Panc1 (cell line): ENCODE results near the gene AHI1.
A peak's percentile ranks its signal among the peaks of the same experiment; 100 is the strongest.

ENCODE experiments used
- CTCF ChIP-seq: fragments of 450-650 bp; IDR thresholded peaks from 2 replicates; pipeline ENCODE4 v1.5.1; 2017; ENCODE audit warnings: mild to moderate bottlenecking
- REST ChIP-seq, 2 experiments: IDR thresholded peaks; 2 replicates each; pipeline ENCODE4 v1.6.1; 2011 to 2012; ENCODE audit warnings: low read depth in 2 of 2, control low read depth in 1 of 2, low read length in 1 of 2, mild to moderate bottlenecking in 1 of 2, moderate library complexity in 1 of 2; ENCODE audit not compliant: insufficient read depth in 1 of 2

- peak; percentile 67; the same call in 1 of the 2 replicates for TF ChIP-seq CTCF
- no peak for TF ChIP-seq REST (IDR thresholded peaks at IDR 0.05; ENCODE audit: insufficient read depth in 1 of 2, low read depth in 2 of 2, low read length in 1 of 2)
These were observed 8.9 kb upstream of the AHI1 start for GRCh38 chr6:135506270-135506997.
